GM19397 (cell line): ENCODE data around the gene ATRAID.
"Not testable (repeated sequence)": the region's sequence is repeated elsewhere in the genome, so short reads cannot be mapped to it uniquely, and the experiment has no call there.

Source experiments
- ATAC-seq: cut with Tn5 transposase; IDR thresholded peaks from one replicate; pipeline ENCODE4 v1.9.1; 2021; ENCODE audit warnings: mild to moderate bottlenecking, moderate library complexity; ENCODE audit not compliant: unreplicated experiment

Gene ATRAID, protein sequence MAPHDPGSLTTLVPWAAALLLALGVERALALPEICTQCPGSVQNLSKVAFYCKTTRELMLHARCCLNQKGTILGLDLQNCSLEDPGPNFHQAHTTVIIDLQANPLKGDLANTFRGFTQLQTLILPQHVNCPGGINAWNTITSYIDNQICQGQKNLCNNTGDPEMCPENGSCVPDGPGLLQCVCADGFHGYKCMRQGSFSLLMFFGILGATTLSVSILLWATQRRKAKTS

DNA sequence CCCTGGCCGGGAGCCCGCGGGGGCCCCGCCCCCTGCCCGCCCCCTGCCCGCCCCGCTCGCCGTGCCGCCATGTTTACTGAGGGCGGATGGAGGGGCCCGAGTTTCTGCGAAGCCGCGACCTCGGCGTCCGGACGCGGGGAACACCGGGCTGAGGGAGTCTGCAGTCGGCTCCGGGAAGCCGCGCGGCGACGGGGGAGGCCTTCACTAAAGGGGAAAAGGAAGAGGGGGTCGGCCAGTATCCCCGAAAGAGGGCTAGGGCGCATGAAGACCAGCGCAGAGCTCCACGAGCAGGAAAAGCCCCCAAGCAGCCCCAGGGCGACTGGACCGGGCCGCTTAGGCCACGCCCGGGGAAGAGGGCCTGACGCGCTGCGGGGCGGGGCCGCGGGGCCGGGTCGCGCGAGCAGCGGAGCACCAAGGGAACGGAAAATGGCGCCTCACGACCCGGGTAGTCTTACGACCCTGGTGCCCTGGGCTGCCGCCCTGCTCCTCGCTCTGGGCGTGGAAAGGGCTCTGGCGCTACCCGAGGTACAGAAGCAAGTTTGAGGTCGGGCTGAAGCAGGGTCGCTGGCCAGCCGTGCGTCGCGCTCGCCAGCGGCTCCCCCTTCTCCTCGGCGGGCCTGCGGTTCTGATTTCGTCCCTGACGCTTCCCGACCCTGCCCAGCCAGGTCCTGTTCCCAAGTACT, at the start of gene ATRAID, which contains the start of gene SLC5A6:
TSS of gene ATRAID (plus strand) at position 99 of the 683 bp plus-strand sequence. CDS start at position 427, 328 bp downstream.
TSS of gene SLC5A6 (minus strand) at position 326 of the 683 bp plus-strand sequence. CDS start 4,618 bp downstream, outside the sequence.
- peak; percentile 90 for ATAC-seq

DNA sequence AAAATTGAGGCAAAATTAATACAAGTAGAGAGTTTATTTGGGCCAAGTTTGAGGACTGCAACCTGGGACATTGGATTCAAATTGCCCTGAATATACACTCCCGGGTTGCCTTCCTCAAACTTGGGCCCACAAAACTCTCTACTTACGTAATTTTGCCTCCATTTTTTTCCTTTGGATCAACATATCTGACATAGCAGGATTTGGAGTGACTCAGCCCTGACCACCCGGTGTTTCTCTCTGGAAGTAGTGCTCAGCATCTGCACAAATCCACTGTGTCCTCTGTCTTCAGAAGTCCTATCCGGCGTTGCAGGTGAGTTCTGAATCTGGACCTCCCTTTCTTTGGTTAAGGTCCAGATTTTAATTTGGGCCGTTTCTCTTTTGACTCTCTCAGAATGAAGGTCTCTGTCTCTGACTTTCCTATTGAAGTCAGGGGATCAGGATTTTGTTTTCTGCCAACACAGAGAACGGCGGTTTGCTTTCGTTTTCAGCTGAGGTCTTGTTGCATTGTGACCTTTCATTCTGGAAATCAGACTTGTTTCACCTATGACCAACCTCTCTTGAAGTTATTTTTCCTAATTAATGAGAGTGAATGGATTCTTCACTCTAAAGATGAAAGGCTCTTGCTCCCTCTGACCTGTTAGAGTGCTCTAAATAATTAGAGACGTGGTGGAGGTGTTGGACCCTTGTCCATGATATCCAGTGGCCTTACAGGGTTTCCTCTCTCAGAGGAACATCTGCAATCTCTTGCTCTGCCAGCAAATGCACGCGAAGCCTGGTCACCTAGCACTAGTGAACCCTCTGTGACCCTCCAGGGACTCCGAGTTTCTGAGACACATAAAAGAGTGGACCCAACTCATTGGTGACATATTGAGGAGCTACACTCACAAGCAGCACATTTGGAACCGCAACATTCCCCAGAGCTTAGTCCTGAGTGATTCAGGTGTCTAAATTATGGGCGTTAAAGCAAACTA, 49.4 kb upstream of the ATRAID start:
- no peak for ATAC-seq

DNA sequence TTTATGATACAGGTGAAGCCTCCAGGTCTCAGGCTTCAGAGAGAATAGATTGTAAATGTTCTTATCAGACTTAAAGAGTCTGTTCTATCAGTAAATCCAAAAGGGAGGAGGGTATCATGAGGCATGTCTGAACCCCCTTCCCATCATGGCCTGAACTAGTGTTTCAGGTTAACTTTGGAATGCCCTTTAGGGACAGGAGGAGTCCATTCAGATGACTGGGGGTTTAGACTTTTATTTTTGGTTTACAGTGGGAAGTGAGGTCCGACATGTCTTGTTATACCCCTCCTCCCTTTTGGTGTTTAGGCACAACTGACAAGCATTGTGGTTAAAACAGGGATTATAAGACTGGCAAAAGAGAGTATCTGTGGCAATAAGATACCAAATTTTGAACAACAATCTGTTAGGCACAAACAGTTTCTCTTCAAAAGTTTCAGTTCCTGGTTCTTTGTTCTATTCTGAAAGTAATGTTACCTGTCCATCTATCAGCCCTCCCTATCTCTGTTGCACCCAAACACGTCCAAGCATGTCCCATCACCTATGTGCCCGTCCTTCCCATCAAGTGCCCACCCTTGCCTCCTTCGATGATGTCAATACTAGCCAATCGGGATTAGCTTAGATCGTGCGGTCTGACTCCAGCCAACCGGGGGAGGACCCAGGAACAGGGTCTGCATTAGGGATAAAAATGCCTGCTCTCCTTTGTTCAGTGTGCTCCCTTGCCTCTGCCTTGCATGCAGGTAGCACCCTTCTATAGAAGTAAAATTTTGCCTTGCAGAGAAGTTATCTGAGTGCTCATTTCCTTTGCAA, 46.7 kb upstream of the ATRAID start:
- no peak for ATAC-seq

DNA sequence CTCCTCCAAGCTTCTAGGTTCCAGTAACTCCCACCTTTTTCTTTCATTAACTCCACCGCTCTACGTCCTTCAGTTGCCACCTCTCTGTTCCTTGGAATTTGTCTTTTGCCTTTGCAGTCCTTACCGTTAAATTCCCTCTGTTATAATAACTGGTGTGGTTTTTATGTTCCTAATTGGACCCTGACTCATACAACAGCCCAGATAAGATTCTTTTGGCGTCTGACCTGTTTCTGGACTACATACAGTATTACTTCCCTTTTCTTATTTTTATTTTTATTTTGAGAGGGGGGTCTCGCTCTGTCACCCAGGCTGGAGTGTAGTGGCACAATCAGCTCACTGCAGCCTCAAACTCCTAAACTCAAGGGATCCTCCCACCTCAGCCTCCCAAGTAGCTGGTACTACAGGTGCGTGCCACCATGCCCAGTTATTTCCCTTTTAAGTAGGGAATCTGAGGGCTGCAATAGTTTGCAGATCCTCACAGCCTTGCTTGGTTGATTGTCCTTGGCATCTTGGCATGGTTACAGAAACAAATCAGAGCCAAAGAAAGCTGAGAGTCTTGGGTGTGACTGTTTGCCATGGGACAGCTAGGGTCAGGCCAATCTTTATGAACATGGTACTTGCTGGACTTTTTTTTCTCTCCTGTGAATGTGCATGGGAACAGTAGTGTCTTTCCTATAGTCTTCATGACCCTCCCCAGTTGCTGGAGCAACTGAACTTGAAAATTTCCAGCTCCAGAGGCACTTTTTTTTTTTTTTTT, 41.1 kb upstream of the ATRAID start:
- no peak for ATAC-seq

DNA sequence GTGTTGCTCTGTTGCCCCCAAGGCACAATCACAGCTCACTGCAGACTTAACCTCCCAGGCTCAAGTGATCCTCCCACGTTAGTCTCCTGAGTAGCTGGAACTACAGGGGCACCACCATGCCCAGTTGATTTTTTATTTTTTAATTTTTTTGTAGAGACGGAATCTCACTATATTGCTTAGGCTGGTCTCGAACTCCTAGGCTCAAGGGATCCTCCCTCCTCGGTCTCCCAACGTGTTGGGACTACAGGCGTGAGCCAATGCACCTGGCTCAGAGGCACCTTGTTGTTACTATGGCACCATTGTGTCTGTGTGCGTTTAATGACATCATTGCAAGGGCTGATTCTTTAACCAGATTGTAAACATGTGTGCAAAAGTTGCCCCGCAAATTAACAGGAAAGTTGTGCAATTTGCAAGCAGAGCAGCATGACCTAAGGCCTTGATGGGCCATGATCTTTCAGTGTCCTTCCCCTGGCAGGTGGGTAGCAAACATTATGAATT, 40.4 kb upstream of the ATRAID start:
- no peak for ATAC-seq

DNA sequence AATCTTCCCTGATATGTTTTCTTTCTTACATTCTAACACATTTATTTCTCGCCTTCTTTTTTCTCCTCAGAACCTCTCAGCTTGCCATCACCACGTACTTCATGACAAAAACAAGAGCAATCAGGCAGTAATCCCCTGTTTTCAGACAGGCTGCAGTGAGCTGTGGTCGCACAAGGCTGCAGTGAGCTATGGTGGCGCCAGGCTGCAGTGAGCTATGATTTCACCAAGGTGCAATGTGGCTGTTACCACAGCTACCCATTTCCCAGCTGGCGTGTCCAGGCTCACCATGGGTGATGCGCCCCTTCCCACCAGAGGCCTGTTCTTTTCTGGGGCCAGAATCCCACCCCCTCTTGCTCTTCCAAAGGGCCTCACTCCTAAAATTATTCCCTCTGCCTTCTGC, 37.2 kb upstream of the ATRAID start:
- ATAC-seq, result no peak

DNA sequence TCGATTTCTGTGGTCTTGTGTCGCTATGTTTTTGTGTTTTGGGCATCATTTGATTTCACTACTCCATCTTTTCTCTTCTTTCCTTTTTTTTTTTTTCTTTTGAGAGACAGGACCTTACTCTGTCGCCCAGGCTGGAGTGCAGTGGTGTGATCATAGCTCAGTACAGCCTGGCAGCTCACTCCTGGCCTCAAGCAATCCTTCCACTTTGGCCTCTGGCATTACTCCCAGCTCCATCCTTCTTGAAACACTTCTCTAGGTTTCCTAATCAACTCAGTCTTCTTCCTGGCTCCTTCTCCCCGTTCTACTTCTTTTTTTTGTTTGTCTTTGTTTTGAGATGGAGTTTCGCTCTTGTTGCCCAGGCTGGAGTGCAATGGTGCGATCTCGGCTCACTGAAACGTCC, 36.5 kb upstream of the ATRAID start:
- no peak for ATAC-seq

DNA sequence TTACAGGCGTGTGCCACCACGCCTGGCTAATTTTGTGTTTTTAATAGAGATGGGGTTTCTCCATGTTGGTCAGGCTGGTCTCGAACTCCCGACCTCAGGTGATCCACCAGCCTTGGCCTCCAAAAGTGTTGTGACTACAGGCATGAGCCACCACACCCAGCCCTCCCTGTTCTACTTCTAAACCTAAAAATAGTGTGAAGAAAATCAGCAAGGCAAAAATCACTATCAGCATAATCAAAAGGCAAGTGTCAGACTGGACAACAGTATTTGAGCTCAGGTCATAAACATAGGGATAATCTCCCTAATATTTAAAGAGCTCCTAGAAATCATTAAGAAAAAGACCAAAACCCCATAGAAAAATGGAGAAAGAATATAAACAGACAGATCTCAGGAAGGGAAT, 36.1 kb upstream of the ATRAID start:
- not testable (repeated sequence) for ATAC-seq

DNA sequence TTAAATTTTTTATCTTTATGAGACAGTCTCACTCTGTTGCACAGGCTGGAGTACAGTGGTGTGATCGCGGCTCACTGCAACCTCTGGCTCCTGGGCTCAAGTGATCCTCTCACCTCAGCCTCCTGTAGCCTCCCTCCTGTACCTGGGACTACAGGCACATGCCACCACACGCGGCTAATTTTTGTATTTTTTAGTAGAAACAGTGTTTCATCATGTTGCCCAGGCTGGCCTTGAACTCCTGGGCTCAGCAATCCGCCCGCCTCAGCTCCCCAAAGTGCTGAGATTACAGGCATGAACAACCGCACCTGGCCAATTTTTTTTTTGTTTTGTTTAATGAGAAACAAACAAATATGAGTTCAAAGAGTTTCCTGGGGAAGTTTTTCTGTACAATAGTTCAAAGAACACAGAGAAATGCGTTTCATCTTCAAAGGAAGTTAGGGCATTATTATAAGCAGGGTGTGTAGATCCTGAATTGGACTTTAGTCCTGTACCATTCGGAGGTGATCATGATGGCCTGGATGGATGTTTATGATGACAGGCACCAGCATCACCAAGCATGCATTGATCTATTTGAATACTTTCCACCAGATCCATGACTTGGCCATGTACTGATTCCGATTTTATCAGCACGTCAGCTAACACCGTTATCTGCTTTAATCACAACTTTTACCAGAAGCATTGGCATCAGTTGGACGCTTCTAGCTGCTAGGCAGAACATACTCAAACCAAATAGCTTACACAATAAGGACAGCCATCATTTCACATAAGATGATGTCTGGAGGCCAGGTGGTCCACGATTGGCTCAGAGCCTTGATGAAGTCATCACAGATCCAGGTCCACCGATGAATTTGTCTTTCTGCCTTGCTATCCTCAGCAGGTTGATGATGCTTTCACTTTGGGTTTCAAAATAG, 34.1 kb upstream of the ATRAID start:
- ATAC-seq, result no peak

DNA sequence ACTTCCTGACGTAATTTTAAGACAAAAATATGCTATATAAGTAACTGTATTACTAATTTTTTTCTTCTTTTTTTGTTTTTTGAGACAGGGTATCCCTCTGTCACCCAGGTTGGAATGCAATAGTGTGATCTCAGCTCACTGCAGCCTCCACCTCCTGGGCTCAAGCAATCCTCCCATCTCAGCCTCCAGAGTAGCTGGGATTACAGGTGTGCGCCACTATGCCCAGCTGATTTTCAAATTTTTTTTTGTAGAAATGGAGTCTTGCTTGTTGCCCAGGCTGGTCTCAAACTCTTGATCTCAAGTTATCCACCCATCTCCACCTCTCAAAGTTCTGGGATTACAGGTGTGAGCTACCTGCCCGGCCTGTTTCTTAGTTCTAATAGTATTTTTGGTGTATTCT, 33.4 kb upstream of the ATRAID start:
- no peak for ATAC-seq

DNA sequence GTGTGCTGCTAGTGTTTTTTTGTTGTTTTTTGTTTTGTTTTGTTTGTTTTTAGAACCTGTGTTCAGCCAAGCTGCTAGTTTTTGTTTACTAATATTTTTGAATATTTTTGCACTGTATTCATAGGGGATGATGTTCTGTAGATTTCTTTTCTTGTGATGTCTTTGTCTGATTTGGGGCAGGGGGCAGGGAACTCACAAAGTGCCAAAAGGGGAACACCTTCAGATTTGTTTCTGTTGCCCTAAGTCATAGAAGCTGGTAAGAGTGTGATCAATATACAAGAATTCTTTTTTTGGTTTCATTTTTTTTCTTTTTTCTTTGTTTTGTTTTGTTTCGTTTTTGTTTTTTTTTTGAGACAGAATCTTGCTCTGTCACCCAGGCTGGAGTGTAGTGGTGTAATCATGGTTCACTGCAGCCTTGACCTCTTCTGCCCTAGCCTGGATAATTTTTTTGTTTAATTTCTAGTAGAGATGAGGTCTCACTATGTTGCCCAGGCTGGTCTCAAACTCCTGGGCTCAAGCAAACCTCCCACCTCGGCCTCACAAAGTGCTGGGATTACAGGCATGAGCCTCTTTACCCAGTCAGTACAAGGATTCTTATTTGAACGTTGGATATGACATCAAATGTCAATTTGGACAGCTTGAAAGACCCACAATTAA, 32.4 kb upstream of the ATRAID start:
- ATAC-seq, result no peak

DNA sequence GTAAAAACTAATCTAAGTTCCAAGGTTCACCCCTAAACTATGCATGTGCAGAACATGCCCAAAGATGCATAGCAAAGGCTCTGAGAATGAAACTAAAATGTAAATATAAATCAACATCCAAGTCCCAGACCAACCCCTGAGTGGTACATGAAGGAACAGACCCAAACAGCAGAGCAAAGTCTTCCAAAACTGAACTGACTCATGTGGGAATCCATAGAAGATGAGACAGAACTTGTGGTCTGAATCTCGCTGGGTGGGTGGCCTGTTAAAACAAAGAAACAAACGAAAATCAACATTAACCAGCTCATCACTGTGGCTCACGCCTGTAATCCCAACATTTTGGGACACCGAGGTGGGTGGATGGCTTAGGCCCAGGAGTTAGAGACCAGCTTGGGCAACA, 29.5 kb upstream of the ATRAID start:
- ATAC-seq, result no peak

DNA sequence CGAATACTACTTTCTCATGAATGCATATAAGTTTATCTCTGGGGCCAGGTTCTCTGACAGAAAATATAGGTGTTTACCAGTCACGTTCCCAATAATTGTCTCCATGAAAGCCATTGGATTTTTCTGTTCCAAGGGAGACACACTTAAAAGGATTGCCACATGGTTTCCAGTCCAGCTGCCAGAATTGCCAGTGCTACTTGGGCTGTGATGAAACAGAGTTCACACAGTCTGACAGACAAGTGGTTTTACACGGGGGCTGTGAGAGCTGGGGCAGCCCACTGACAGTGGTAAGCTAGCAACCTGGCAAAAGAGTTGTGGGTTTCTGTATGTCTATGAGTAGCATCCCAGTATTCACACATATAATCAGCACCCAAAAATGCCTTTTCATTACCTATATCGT, 27.7 kb upstream of the ATRAID start:
- ATAC-seq, result no peak

DNA sequence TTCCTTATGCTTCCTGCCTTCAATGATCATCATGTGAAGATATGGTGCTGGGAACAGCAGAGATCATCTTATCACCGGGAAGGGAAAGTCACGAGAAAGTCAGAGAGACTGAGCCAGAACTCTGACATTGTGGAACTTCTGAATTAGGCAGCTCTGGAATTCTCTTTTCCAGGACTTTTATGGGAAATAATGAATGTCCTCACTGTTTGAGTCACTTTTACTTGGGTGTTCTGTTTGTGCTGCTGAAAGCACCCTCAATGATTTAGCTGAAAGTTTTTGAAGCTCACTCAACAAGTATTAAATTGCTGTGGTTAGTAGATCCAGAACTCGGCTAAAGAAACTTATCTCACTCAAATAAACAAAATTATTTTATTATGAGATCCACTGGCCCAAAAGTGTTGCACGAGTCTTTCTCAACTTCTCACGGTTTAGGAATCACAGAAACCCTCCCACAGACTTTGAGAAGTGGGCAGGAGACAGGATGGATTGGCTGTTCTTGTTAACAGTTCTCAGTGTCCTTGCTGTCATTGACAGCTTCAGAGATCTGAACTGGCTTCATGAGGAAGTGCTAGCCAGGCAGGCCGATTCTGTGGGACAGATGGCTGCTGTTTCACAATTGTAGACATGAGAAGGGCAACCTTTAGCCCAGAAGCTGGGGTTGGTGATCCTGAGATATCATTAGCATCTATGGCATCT, 26.4 kb upstream of the ATRAID start:
- no peak for ATAC-seq

DNA sequence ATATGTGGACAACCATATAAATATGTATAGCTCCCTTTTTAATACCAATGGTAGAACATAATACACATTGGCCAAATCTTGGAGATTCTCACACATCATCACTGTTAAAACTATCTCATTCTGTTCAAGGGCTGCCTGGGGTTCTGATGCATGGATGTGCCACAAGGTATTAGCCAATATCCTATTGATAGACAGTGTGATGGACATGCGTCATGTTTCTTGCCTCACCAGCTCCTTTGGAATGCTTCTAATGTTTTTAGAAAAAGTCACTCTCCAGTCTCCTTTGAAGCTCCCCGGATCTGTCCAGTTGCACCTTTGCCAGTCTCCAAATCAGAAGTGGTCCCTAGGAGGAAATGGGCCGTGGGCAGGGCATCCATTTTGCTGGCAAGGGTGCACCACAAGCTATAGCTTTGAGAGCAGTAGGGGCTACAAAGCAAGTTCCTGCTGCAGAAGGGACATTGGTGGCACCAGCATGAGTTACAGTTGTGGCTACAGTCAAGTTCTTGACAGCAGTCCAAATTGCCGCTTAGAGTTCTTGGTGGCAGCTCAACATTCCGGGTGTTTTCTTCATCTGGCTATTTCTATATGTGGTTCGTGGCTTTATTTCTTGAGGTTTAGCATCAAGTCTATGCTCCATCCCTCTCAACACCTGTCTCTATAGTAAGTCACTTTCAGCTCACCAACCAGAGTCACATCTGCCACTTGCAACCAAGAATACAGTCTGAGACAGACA, 25.1 kb upstream of the ATRAID start:
- ATAC-seq, result no peak

DNA sequence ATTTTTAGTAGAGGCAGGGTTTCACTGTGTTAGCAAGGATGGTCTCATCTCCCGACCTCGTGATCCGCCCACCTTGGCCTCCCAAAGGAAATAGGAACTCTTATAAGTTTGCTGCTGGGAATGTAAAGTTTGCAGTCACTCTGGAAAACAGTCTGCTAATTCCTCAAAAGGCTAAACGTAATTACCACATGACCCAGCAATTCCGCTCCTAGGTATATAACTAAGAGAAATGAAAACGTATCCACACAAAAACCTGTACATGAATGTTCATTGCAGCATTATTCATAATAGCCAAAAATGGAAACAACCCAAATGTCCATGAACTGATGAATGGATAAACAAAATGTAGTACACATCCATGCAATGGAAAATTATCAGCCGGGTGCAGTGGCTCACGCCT, 21.9 kb upstream of the ATRAID start:
- no peak for ATAC-seq
